T47D (cell line): ENCODE results near the gene ATP13A5.

Experiments
- DNase-seq, 2 experiments: peaks; one replicate each; pipeline versions ENCODE4 v3.0.0 to v3.0.0-alpha.2; 2011 to 2012; ENCODE audit warnings: low read depth in 1 of 2, low spot score in 1 of 2
- JUND ChIP-seq: IDR thresholded peaks from 2 replicates; pipeline ENCODE4 v1.6.1; 2012; ENCODE audit warnings: low read depth
- in situ Hi-C: cut with HindIII; loops from 2 replicates; pipeline ENCODE4 v1.10.0; 2016; ENCODE audit warnings: low sequenced_read_pairs, low pct_unique_long_range_greater_than_20kb

Gene ATP13A5

DNA sequence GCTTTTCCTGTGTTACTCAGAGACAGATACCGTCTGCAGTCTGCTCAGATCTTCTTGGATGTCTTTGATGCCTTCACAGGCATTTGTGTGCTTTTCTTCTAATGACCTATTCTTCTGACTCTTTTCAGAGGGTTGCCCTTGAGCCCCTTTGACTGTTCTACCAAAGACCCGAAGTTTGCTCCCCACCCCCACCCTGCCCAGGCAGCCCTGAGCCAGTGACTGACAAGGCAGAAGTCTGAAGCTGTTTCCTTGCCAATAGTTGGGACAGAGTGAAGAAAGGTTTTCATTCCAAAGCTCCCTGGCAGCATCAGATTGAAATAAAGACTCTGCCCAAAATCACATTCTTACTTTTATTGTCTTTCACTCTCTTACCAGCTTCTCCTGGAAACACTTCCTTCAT, 9.0 kb upstream of the ATP13A5 start:
- no peak for DNase-seq
- in situ Hi-C loops: no loop called here

DNA sequence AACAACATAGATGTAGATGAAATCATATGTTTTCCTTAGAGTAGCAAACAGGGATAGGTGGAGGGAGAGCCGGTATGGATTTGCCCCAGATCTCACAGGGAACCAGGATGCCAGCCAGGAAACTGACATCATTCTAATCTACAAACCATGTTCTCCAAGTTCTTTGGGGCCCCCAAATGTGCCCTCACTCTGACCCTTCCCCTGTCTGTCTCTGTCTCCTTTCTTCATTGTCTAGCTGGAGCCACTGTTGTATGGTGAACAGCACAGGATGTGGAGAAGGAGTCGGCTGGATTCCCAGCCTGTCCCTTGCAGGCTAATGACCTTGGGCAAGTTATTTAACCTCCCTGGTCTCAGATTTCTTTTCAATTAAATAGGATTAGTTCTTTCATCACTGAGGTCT, 962 bp downstream of the ATP13A5 start:
- in situ Hi-C loops: no loop called here
- DNase-seq: no peak

More for the DNA sequence above, 9.0 kb upstream of the ATP13A5 start:
- TF ChIP-seq JUND: no peak

DNA sequence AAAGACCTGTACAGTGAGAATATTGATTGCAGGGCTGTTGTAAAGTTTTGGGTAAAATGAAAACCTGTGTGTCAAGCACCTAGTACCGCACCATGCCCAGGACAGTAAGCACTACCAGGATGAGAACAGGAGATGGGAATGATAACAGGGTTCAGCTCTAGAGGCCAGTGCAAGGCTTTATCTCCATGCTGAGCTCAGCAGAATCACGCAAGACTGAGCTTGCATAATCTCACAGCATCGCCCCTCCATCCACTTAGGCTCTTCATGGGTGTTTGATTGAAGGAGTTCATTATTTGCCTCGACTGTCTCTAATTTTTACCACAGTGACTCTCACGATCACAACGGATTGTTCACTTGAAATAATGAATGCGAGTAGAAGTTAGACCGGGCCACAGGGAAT, 2.9 kb downstream of the ATP13A5 start:
- DNase-seq: no peak
- in situ Hi-C loops: no loop called here
- no peak for TF ChIP-seq JUND

More for the DNA sequence above, 962 bp downstream of the ATP13A5 start:
- no peak for TF ChIP-seq JUND

DNA sequence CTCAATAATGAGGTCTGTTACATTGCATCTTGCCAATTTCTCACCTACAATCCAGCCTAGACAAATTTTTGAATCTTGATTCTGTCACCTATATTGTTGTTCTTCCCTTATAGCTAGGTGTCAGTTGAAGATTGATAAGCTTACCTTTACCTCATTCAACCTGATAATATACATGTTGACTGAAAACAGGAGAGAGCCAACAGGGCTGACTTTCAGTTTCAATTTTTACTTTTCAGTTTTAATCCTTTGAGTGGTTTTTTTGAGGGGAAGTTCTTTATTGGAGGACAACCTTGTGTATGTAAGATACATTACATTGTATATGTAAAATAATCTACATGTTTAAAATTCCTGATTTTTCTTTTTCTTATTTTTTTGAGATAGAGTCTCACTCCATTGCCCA, 5.8 kb downstream of the ATP13A5 start:
- no peak for DNase-seq
- TF ChIP-seq JUND: no peak
- in situ Hi-C loops: no loop called here

DNA sequence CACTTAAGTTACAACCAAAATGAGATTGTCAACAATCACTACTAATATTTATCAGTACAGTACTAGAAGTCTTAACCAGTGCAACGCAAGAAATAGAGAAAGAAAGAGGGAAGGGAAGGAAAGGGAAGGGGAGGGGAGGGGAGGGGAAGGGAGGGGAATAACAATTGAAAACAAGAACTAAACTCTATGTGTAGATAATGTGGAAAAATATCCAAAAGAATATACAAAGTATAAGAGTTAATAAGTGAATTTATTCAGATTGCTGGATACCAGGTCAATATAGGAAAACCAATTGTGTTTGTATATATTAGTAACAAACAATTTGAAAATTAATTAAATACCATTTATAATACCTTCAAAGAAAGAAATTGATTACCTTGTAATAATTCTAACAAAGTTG, 10.7 kb downstream of the ATP13A5 start:
- DNase-seq: no peak
- in situ Hi-C loops: no loop called here
- no peak for TF ChIP-seq JUND

DNA sequence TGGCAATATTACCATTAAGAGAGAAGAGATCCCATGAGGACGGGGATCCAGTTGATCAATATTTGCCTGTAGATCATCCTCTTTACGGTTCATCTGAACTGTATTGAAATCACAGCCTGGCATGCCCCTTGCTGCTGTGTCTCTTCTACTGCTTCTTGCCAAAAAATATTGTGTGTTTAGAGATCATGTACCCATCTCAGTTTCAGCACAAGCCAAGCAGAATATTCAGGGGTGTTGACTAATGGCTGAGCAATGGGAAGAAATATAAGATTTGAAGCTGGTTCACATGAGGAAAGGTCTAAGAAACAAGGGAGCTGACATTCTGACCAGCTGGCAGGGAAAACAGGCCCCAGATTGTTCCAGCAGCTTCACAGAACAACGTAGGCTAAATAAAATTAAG, 21.3 kb downstream of the ATP13A5 start:
- no peak for TF ChIP-seq JUND
- in situ Hi-C loops: no loop called here
- no peak for DNase-seq

DNA sequence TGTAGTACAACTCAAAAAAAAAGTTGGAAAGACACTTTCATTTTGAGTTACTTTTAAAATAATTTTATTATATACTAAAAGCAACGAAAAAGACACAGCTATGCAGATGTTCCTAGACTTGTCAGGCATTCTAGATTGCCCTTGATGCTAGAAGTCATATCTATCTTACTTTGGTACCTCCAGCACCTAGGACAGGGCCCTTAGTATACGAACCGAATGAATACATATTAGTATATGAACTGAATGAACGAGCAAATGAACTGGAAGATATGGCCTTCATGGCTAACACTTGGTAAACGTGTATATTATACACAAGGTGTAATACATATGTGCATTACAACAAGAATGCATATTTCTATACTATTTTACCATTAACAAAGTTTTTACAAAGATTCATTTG, 24.1 kb downstream of the ATP13A5 start:
- TF ChIP-seq JUND: no peak
- peak in 1 of 2 experiments; percentile 46 for DNase-seq
- in situ Hi-C loops: no loop called here

DNA sequence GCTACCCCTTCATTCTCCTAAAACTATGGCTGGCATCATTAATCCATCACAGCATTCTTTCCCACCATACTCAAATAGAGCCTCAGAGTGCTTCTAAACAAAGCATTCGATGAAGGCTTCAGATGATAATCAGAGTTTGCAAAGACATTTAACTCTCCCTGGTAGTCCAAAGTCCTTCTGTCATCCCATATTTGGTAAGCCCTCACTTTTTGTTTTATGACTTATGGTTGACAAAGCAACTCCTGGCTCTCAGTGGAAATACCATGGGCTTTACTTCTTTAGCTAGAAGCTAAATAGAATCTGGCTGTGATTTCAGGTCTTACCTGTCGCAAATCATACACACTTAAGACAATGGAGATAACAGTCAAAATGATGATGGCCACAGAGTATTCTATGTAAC, 27.8 kb downstream of the ATP13A5 start:
- no peak for TF ChIP-seq JUND
- in situ Hi-C loops: no loop called here
- no peak for DNase-seq

DNA sequence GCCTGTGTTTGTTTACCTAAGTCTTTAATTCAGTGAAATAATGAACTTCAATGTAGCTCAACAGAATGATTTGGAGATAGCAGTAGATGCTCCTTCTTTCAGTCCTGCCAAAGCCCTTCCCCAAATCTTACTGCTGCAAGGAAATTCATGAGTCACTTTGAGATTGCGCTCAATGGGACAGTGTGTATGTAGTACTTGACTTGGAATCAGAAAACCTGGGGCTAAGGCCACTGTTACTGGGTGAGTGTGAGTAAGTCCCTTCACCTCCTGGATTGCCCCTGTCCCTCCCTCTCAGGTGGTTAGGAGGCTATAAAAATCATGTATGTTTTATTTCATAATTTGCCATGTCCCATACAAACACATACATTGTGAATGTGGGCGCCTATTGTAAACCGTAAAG, 29.9 kb downstream of the ATP13A5 start:
- DNase-seq: no peak
- no peak for TF ChIP-seq JUND
- in situ Hi-C loops: no loop called here

DNA sequence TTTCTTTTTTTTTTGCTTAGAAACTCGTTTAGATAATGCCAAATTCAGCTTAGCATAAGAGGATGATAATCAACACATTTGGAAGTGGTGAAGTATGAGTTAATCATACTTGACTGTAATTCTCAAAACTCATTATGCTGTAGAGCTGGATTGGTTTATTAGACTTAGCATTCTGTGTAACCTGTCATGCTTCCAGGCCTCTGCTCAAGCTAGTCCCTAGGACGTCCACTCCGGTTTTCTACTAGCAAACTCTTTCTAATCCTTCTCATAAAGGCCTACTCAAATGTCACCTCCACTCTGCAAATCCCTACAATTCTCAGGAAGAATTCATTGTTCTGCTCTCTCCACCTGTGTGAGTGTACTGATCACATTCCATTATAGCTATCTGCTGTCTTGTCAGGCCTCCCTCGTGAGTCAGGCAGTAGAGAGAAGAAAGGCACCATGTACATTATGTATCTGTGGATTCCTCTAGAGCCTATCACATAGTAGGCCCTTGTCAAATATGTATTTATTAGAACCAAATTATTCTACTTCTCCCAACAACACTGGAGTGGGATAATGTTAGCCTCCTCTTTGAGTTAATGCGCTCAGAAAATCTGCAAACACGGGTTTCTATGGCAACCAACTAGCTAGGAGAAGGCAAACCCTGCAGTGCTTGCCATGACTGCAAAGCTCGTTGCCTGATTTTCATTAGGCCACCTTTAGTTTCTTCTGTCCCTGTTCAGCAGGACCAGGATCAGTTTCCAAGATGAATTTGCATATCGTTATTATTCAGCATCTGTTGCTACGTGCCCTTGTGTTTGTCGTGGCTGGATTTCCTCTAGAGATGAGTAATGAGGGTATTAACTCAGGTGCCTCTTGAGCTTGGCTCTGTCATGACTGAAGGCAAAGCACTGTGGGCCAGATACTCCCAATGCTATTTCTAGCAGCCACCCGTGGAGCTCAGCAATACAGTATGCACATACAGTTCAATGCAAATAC, 30.7 kb downstream of the ATP13A5 start:
- in situ Hi-C loops: no loop called here
- TF ChIP-seq JUND: no peak
- DNase-seq: no peak

DNA sequence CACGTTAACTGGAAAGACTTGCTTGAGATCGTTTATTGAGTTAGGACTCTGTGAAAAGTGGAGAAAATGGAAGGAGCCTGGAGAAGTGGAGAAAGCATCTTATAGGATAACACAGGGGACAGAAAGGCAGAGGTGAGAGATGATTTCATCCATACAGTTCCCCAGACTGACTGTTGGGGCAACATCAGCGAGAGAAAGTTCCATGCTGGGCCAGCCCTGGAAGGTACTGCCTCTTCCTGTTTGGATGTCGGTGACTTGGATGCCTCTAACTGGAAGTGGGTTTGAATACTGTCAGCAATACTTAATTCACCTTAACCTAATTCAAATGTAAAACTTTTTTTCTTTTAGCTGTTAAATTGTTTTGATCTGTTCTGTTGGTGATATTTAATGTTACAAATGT, 32.3 kb downstream of the ATP13A5 start:
- DNase-seq: no peak
- TF ChIP-seq JUND: no peak
- in situ Hi-C loops: no loop called here

DNA sequence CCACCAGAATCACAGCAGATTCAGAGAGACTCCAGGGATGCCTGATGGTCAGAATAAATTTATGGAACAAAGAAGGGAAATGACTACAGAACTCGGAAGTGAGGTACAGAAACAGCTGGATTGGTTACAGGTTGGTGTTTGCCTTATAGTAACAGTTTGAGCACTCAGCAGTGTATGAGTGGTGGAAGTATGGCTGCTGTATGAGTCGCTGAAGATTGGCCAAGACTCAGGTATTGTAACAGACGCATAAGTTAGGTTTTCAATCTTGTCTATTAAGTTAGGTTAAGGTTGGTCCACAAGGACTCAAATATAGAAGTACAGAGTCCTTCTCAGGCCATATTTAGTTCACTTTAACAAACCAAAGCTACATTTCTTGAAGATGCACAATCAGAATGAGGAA, 33.1 kb downstream of the ATP13A5 start:
- in situ Hi-C loops: no loop called here
- no peak for DNase-seq
- no peak for TF ChIP-seq JUND

DNA sequence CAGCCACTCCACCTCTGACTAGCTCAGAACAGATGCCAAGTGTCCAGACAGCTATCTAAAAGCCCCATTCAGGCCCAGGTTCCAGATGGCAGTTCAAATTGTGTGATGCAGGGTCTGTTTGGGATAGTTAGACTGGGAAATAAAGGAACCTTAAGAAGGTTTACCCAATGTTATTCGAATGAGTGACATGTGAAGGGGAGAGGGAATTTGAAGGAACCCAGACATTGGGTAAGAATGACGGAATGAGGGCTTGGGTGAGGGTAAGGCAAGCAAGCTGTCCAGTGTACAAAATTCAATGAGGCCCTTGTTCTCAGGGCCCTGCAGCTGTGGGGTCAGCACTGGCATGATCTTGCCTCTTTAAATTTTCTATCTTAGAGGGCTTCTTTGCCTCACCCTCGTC, 34.1 kb downstream of the ATP13A5 start:
- DNase-seq: no peak

More for the DNA sequence above, 34.1 kb downstream of the ATP13A5 start:
- no peak for TF ChIP-seq JUND
- in situ Hi-C loops: no loop called here
